ENCODE measurements around the gene GRIK1.

GRIK1 gene

GRCh38 chr21:29534448-29534847 lies 405.3 kb downstream of the GRIK1 start:
- TF ChIP-seq ZNF274 (IDR thresholded peaks at IDR 0.05; ENCODE audit: low read depth, low read length), result no peak
- H3K4me3 ChIP-seq (ENCODE audit: low read length), result no peak overlapping the region

GRCh38 chr21:29529139-29529538 lies 410.7 kb downstream of the GRIK1 start:
- no peak overlapping the region for H3K4me3 ChIP-seq (ENCODE audit: low read length)
- TF ChIP-seq ZNF274 (IDR thresholded peaks at IDR 0.05; ENCODE audit: low read depth, low read length), result no peak

- no peak for TF ChIP-seq ZNF274 (IDR thresholded peaks at IDR 0.05; ENCODE audit: low read depth, low read length)
These were observed 413.3 kb downstream of the GRIK1 start for GRCh38 chr21:29526545-29526944.

GRCh38 chr21:29524055-29524454 lies 415.7 kb downstream of the GRIK1 start:
- no peak overlapping the region for H3K4me3 ChIP-seq (ENCODE audit: low read length)
- no peak for TF ChIP-seq ZNF274 (IDR thresholded peaks at IDR 0.05; ENCODE audit: low read depth, low read length)

More at GRCh38 chr21:29526545-29526944, 413.3 kb downstream of the GRIK1 start:
- H3K4me3 ChIP-seq (ENCODE audit: low read length), result no peak overlapping the region

GRCh38 chr21:29523646-29524045 lies 416.1 kb downstream of the GRIK1 start:
- no peak overlapping the region for H3K4me3 ChIP-seq (ENCODE audit: low read length)
- no peak for TF ChIP-seq ZNF274 (IDR thresholded peaks at IDR 0.05; ENCODE audit: low read depth, low read length)

GRCh38 chr21:29521872-29522271 lies 417.9 kb downstream of the GRIK1 start:
- no peak overlapping the region for H3K4me3 ChIP-seq (ENCODE audit: low read length)
- TF ChIP-seq ZNF274 (IDR thresholded peaks at IDR 0.05; ENCODE audit: low read depth, low read length), result no peak

- H3K4me3 ChIP-seq (ENCODE audit: low read length), result no peak overlapping the region
- TF ChIP-seq ZNF274 (IDR thresholded peaks at IDR 0.05; ENCODE audit: low read depth, low read length), result no peak
These were observed 419.6 kb downstream of the GRIK1 start for GRCh38 chr21:29520171-29520570.

GRCh38 chr21:29514652-29515247 lies 425.0 kb downstream of the GRIK1 start:
- TF ChIP-seq ZNF274 (IDR thresholded peaks at IDR 0.05; ENCODE audit: low read depth, low read length), result no peak

GRCh38 chr21:29513535-29513934 lies 426.3 kb downstream of the GRIK1 start:
- H3K4me3 ChIP-seq (ENCODE audit: low read length), result no peak overlapping the region
- TF ChIP-seq ZNF274 (IDR thresholded peaks at IDR 0.05; ENCODE audit: low read depth, low read length), result no peak

More at GRCh38 chr21:29514652-29515247, 425.0 kb downstream of the GRIK1 start:
- no peak overlapping the region for H3K4me3 ChIP-seq (ENCODE audit: low read length)

- H3K4me3 ChIP-seq (ENCODE audit: low read length), result no peak overlapping the region
- TF ChIP-seq ZNF274 (IDR thresholded peaks at IDR 0.05; ENCODE audit: low read depth, low read length), result no peak
These were observed 428.7 kb downstream of the GRIK1 start for GRCh38 chr21:29511096-29511495.

GRCh38 chr21:29509121-29509520 lies 430.7 kb downstream of the GRIK1 start:
- no peak for TF ChIP-seq ZNF274 (IDR thresholded peaks at IDR 0.05; ENCODE audit: low read depth, low read length)
- no peak overlapping the region for H3K4me3 ChIP-seq (ENCODE audit: low read length)

GRCh38 chr21:29508301-29508700 lies 431.5 kb downstream of the GRIK1 start:
- no peak overlapping the region for H3K4me3 ChIP-seq (ENCODE audit: low read length)
- TF ChIP-seq ZNF274 (IDR thresholded peaks at IDR 0.05; ENCODE audit: low read depth, low read length), result no peak

GRCh38 chr21:29506947-29507346 lies 432.8 kb downstream of the GRIK1 start:
- no peak overlapping the region for H3K4me3 ChIP-seq (ENCODE audit: low read length)
- TF ChIP-seq ZNF274 (IDR thresholded peaks at IDR 0.05; ENCODE audit: low read depth, low read length), result no peak

- TF ChIP-seq ZNF274 (IDR thresholded peaks at IDR 0.05; ENCODE audit: low read depth, low read length), result no peak
- no peak overlapping the region for H3K4me3 ChIP-seq (ENCODE audit: low read length)
These were observed 433.6 kb downstream of the GRIK1 start for GRCh38 chr21:29506214-29506613.

- no peak overlapping the region for H3K4me3 ChIP-seq (ENCODE audit: low read length)
- TF ChIP-seq ZNF274 (IDR thresholded peaks at IDR 0.05; ENCODE audit: low read depth, low read length), result no peak
These were observed 435.0 kb downstream of the GRIK1 start for GRCh38 chr21:29504751-29505321.

GRCh38 chr21:29501451-29501850 lies 438.3 kb downstream of the GRIK1 start:
- no peak for TF ChIP-seq ZNF274 (IDR thresholded peaks at IDR 0.05; ENCODE audit: low read depth, low read length)
- no peak overlapping the region for H3K4me3 ChIP-seq (ENCODE audit: low read length)

Data from GM08714 (cell line).